HCT116 (cell line): Measurements from ENCODE around the gene PHF1.

Source experiments
- ATF3 ChIP-seq: IDR thresholded peaks from 2 replicates; pipeline ENCODE4 v1.6.1; 2012
- CTCF ChIP-seq, 3 experiments: fragments of 200-600 bp in 1 of 3; sonication (generic) in 1 of 3; IDR thresholded peaks in 2 of 3; conservative IDR thresholded peaks in 1 of 3; 2 replicates each; pipeline ENCODE4 v1.5.1; 2012 to 2017; ENCODE audit warnings: low read depth in 2 of 3, low read length in 2 of 3, antibody characterized with exemption in 1 of 3, borderline replicate concordance in 1 of 3, control low read depth in 1 of 3, mild to moderate bottlenecking in 1 of 3, mixed read lengths in 1 of 3, mixed run types in 1 of 3, moderate library complexity in 1 of 3; ENCODE audit not compliant: insufficient read depth in 1 of 3
- ELF1 ChIP-seq: IDR thresholded peaks from 2 replicates; pipeline ENCODE4 v1.6.1; 2012; ENCODE audit warnings: low read depth, borderline replicate concordance
- MAX ChIP-seq: IDR thresholded peaks from 2 replicates; pipeline ENCODE4 v1.6.1; 2012
- POLR2A ChIP-seq: IDR thresholded peaks from 2 replicates; pipeline ENCODE4 v1.7.0; 2011; ENCODE audit warnings: borderline replicate concordance; ENCODE audit not compliant: insufficient read depth, insufficient read length; ENCODE audit errors: extremely low read depth
- RAD21 ChIP-seq: IDR thresholded peaks from 2 replicates; pipeline ENCODE4 v1.6.1; 2012; ENCODE audit warnings: low read depth, mild to moderate bottlenecking
- TCF7L2 ChIP-seq: IDR thresholded peaks from 2 replicates; pipeline ENCODE4 v1.7.0; 2011; ENCODE audit warnings: borderline replicate concordance, inconsistent platforms; ENCODE audit not compliant: insufficient read depth, insufficient read length; ENCODE audit errors: extremely low read depth
- YY1 ChIP-seq: IDR thresholded peaks from 2 replicates; pipeline ENCODE4 v1.6.1; 2011; ENCODE audit warnings: low read length, low read depth, moderate library complexity, mild to moderate bottlenecking; ENCODE audit not compliant: insufficient replicate concordance; ENCODE audit errors: extremely low read depth
- ZBTB33 ChIP-seq: IDR thresholded peaks from 2 replicates; pipeline ENCODE4 v1.6.1; 2011; ENCODE audit warnings: mild to moderate bottlenecking, low read length, moderate library complexity; ENCODE audit not compliant: insufficient replicate concordance; ENCODE audit errors: extremely low read depth

- TF ChIP-seq CTCF (IDR thresholded peaks at IDR 0.05 in 2 of 3, conservative IDR thresholded peaks at IDR 0.05 in 1 of 3; ENCODE audit: borderline replicate concordance in 1 of 3, insufficient read depth in 1 of 3, low read depth in 2 of 3, low read length in 2 of 3) (no peak), TCF7L2 (no peak), ATF3 (no peak), ELF1 (no peak), RAD21 (no peak), POLR2A (no peak), MAX (no peak), YY1 (no peak), ZBTB33 (no peak)
Measured at GRCh38 chr6:33434961-33435360, 24.1 kb downstream of the PHF1 start.
